ENCODE measurements around the gene GNA14.

The GNA14 gene

GRCh38 chr9:77455312-77455927 lies 192.7 kb downstream of the GNA14 start:
- H3K9ac ChIP-seq (ENCODE audit: insufficient read length, low read depth), result no peak overlapping the region
- no peaks in the 10 kb centered on the region for H3K9me3 ChIP-seq (ENCODE audit: insufficient read depth, low read length)
- no peaks in the 10 kb centered on the region for H3K36me3 ChIP-seq (ENCODE audit: insufficient read depth, insufficient read length, low read length)
- no peak for DNase-seq (ENCODE audit: low read depth, low spot score)
- peaks cover 2% of the 10 kb centered on the region for H3K4me1 ChIP-seq (ENCODE audit: insufficient read depth, insufficient read length)
- no peak for TF ChIP-seq YY1 (IDR thresholded peaks at IDR 0.05; ENCODE audit: insufficient read depth, insufficient read length)
- no peak for TF ChIP-seq SUZ12 (IDR thresholded peaks at IDR 0.05; ENCODE audit: extremely low read depth, insufficient read depth, insufficient read length)
- TF ChIP-seq ZNF274 (IDR thresholded peaks at IDR 0.05; ENCODE audit: low read depth, low read length), result no peak
- H3K27me3 ChIP-seq (ENCODE audit: insufficient read depth, insufficient read length), result no peaks in the 10 kb centered on the region
- no peak overlapping the region for H3K4me3 ChIP-seq (ENCODE audit: insufficient read length, low read depth)

DNA sequence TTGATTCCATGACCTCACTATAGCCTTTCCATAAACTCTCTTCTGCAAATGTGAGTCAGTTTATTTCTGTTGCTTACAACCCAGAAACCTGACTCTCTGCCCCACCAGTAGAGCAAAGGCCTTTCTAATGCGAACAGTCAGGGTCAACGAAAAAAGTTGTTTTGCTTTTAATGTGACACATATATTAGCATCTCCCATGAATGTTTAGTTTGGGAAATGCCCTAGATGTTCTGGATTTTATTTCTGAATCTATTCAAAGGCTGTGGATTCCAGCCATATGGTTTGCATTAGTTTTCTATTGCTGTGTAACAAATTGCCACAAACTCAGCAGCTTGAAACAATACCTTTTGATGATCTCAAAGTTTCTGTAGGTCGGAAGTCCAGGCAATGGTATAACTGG lies 193.5 kb downstream of the GNA14 start:
- TF ChIP-seq YY1 (IDR thresholded peaks at IDR 0.05; ENCODE audit: insufficient read depth, insufficient read length) (no peak), ZNF274 (IDR thresholded peaks at IDR 0.05; ENCODE audit: low read depth, low read length) (no peak), SUZ12 (IDR thresholded peaks at IDR 0.05; ENCODE audit: extremely low read depth, insufficient read depth, insufficient read length) (no peak)
- H3K36me3 ChIP-seq (ENCODE audit: insufficient read depth, insufficient read length, low read length), result no peaks in the 10 kb centered on the region
- H3K4me3 ChIP-seq (ENCODE audit: insufficient read length, low read depth), result no peak overlapping the region
- no peaks in the 10 kb centered on the region for H3K27me3 ChIP-seq (ENCODE audit: insufficient read depth, insufficient read length)
- H3K9me3 ChIP-seq (ENCODE audit: insufficient read depth, low read length), result no peaks in the 10 kb centered on the region
- peaks cover 2% of the 10 kb centered on the region for H3K4me1 ChIP-seq (ENCODE audit: insufficient read depth, insufficient read length)
- H3K9ac ChIP-seq (ENCODE audit: insufficient read length, low read depth), result no peak overlapping the region
- no peak for DNase-seq (ENCODE audit: low read depth, low spot score)

- Histone ChIP-seq H3K9ac (ENCODE audit: insufficient read length, low read depth) (no peak overlapping the region), H3K27me3 (ENCODE audit: insufficient read depth, insufficient read length) (no peaks in the 10 kb centered on the region), H3K36me3 (ENCODE audit: insufficient read depth, insufficient read length, low read length) (no peaks in the 10 kb centered on the region), H3K4me1 (ENCODE audit: insufficient read depth, insufficient read length) (peaks cover 2% of the 10 kb centered on the region), H3K4me3 (ENCODE audit: insufficient read length, low read depth) (no peak overlapping the region), H3K9me3 (ENCODE audit: insufficient read depth, low read length) (no peaks in the 10 kb centered on the region)
- TF ChIP-seq SUZ12 (IDR thresholded peaks at IDR 0.05; ENCODE audit: extremely low read depth, insufficient read depth, insufficient read length) (no peak), ZNF274 (IDR thresholded peaks at IDR 0.05; ENCODE audit: low read depth, low read length) (no peak), YY1 (IDR thresholded peaks at IDR 0.05; ENCODE audit: insufficient read depth, insufficient read length) (no peak)
- DNase-seq (ENCODE audit: low read depth, low spot score), result no peak
Observed at GRCh38 chr9:77453825-77454647, 194.1 kb downstream of the GNA14 start.

DNA sequence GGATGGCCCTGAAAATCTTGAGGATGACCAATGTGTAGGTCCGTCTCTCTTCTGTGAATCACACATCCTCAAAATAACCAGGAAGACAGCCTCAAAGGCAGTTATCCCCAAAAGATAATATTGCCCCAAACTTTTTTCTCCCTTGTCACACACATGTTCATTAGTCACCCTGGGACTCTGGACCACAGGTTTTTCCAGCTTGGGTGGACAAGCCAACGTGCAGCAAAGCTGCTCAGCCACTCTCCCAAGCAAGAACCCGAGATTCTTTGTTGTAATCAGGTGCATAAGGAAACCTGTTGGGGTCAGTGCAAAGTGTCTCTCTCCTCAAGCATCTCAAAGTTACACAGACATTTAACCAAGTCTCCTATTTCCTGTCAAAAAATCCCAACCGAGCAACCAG lies 196.6 kb downstream of the GNA14 start:
- TF ChIP-seq ZNF274 (IDR thresholded peaks at IDR 0.05; ENCODE audit: low read depth, low read length), result no peak
- no peak for TF ChIP-seq YY1 (IDR thresholded peaks at IDR 0.05; ENCODE audit: insufficient read depth, insufficient read length)
- TF ChIP-seq SUZ12 (IDR thresholded peaks at IDR 0.05; ENCODE audit: extremely low read depth, insufficient read depth, insufficient read length), result no peak
- Histone ChIP-seq H3K27me3 (ENCODE audit: insufficient read depth, insufficient read length) (no peaks in the 10 kb centered on the region), H3K9ac (ENCODE audit: insufficient read length, low read depth) (no peak overlapping the region), H3K9me3 (ENCODE audit: insufficient read depth, low read length) (peaks cover 6% of the 10 kb centered on the region; the same call in 1 of the 2 replicates), H3K4me1 (ENCODE audit: insufficient read depth, insufficient read length) (peaks cover 2% of the 10 kb centered on the region), H3K4me3 (ENCODE audit: insufficient read length, low read depth) (no peak overlapping the region), H3K36me3 (ENCODE audit: insufficient read depth, insufficient read length, low read length) (no peaks in the 10 kb centered on the region)
- no peak for DNase-seq (ENCODE audit: low read depth, low spot score)

DNA sequence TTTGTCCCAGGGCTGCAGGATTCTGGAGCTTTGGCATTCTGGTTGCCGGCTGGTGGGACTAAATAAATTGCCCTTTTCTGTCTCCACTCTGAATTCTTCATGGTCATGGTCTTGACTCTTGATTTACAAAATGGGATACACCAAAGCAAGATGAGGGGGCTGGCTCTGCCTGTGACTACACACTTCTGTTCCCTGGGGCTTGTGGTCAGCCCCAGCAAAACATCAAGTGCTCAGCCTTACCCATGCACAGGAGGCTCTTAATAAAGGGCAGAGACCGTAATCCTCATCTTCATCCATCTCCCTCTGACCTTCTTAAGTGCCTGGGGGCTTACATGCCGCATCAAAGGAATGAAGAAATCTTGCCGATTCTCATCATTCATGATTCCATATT lies 198.0 kb downstream of the GNA14 start:
- no peak overlapping the region for H3K4me3 ChIP-seq (ENCODE audit: insufficient read length, low read depth)
- peaks cover 6% of the 10 kb centered on the region; the same call in 1 of the 2 replicates for H3K9me3 ChIP-seq (ENCODE audit: insufficient read depth, low read length)
- no peaks in the 10 kb centered on the region for H3K27me3 ChIP-seq (ENCODE audit: insufficient read depth, insufficient read length)
- H3K36me3 ChIP-seq (ENCODE audit: insufficient read depth, insufficient read length, low read length), result no peaks in the 10 kb centered on the region
- no peak overlapping the region for H3K9ac ChIP-seq (ENCODE audit: insufficient read length, low read depth)
- TF ChIP-seq ZNF274 (IDR thresholded peaks at IDR 0.05; ENCODE audit: low read depth, low read length) (no peak), YY1 (IDR thresholded peaks at IDR 0.05; ENCODE audit: insufficient read depth, insufficient read length) (no peak), SUZ12 (IDR thresholded peaks at IDR 0.05; ENCODE audit: extremely low read depth, insufficient read depth, insufficient read length) (no peak)
- no peaks in the 10 kb centered on the region for H3K4me1 ChIP-seq (ENCODE audit: insufficient read depth, insufficient read length)
- no peak for DNase-seq (ENCODE audit: low read depth, low spot score)

DNA sequence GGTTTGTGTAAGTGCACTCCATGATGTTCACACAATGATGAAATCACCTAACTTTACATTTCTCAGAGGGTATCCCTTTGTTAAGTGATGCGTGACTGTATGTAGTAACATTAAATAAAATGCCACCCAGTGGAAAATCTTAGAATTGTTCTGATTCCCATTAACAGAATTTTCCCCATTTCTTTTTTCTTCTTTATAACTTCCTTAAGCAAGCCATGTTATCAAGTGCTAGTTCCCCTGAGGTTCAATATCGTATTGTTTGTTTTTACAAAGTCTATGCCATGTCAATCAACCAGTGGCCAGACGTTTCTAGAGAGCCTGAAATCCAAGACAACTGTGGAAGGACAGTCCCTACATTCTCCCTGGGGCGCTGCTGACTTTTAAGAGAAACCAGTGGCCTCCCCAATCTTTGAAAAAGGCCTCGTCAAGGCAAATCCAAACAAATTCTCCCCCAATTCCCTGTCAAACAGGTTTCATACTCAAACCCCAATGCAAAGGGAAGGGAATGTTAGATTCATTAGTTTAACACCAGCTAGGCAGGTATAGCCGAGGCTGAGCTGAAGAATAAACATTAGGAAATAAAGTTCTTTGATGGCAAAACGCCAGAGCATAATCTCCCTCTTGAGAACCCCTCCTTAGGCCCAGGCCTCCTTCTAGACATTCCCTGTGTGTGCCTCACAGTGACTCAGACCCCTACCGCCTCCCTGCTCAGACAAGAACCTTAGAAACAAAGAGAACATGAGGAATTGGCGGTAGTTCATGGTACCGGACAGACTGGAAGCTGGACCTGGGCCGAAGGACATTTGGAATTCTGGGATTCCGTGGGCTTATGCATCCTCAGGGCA lies 198.7 kb downstream of the GNA14 start:
- Histone ChIP-seq H3K4me3 (ENCODE audit: insufficient read length, low read depth) (no peak overlapping the region), H3K36me3 (ENCODE audit: insufficient read depth, insufficient read length, low read length) (no peaks in the 10 kb centered on the region), H3K4me1 (ENCODE audit: insufficient read depth, insufficient read length) (no peaks in the 10 kb centered on the region), H3K9ac (ENCODE audit: insufficient read length, low read depth) (no peak overlapping the region), H3K9me3 (ENCODE audit: insufficient read depth, low read length) (peaks cover 6% of the 10 kb centered on the region; the same call in 1 of the 2 replicates), H3K27me3 (ENCODE audit: insufficient read depth, insufficient read length) (no peaks in the 10 kb centered on the region)
- no peak for DNase-seq (ENCODE audit: low read depth, low spot score)
- TF ChIP-seq SUZ12 (IDR thresholded peaks at IDR 0.05; ENCODE audit: extremely low read depth, insufficient read depth, insufficient read length) (no peak), ZNF274 (IDR thresholded peaks at IDR 0.05; ENCODE audit: low read depth, low read length) (no peak), YY1 (IDR thresholded peaks at IDR 0.05; ENCODE audit: insufficient read depth, insufficient read length) (no peak)
